HCT116 (cell line): ENCODE data around the gene RXFP4. TPM values are rescaled to one million over a fixed set of nuclear protein-coding genes. Genes with fewer than 3 reads are reported as not detected.

Source experiments
- ATAC-seq: fragments of 200-7000 bp; cut with Tn5 transposase; 2 replicates; pipeline ENCODE4 v1.9.1; 2020; ENCODE audit warnings: mild to moderate bottlenecking, moderate library complexity
- BruUV-seq: library from RNA; stranded (reverse); fragments of 400-500 nt; replicated peaks from 2 replicates; lab custom pipeline; 2021; lab: Mats Ljungman, UMichigan
- CTCF ChIA-PET: fragments of 300-600 bp; sonication (Branson Sonifier 250); formaldehyde crosslinking; loops from one replicate; lab custom pipeline; 2021; ENCODE audit warnings: antibody characterized with exemption; lab: Charles Lee
- POLR2A ChIA-PET: fragments of 300-600, 350-600 bp; sonication (Branson Sonifier 250); formaldehyde crosslinking; loops from one replicate; lab custom pipeline; 2021; ENCODE audit warnings: antibody characterized with exemption; lab: Charles Lee
- RAD21 ChIA-PET, 2 experiments: fragments of 300-600 bp; sonication (Branson Sonifier 250); formaldehyde crosslinking; loops; one replicate each; lab custom pipeline; 2023; ENCODE audit warnings: low total read pairs in 2 of 2; ENCODE audit not compliant: uncharacterized antibody in 2 of 2, unreplicated experiment in 2 of 2, low non-redundant PET in 1 of 2; lab: Charles Lee
- DNase-seq: peaks from one replicate; pipeline ENCODE4 v3.0.0-alpha.2; 2010; ENCODE audit warnings: low read depth, low spot score
- H2AFZ ChIP-seq: fragments of 200-600 bp; shearing (Covaris generic), sonication (generic); 2 replicates; pipeline ENCODE4 v1.6.1; 2017; ENCODE audit warnings: low read depth, mixed run types, mixed read lengths, antibody characterized with exemption, low read length; ENCODE audit not compliant: poor library complexity, severe bottlenecking
- H3K27ac ChIP-seq: 2 replicates; pipeline ENCODE4 v1.5.1; 2012; ENCODE audit warnings: low read depth, low read length
- H3K27me3 ChIP-seq: fragments of 200-600 bp; sonication (generic); 2 replicates; pipeline ENCODE4 v1.6.1; 2016; ENCODE audit warnings: mixed run types, low read length, mixed read lengths; ENCODE audit not compliant: insufficient read depth
- H3K36me3 ChIP-seq, 2 experiments: fragments of 200-500 bp in 1 of 2; fragments of 200-600 bp in 1 of 2; sonication (Bioruptor generic) in 1 of 2; sonication (generic) in 1 of 2; 2 replicates each; pipeline versions ENCODE4 v1.5.1 to v1.6.1; 2014 to 2016; ENCODE audit warnings: low read length in 2 of 2, inconsistent platforms in 1 of 2, mixed read lengths in 1 of 2, mixed run types in 1 of 2; ENCODE audit not compliant: insufficient read depth in 2 of 2, control insufficient read depth in 1 of 2
- H3K4me1 ChIP-seq, 2 experiments: fragments of 200-600 bp in 1 of 2; sonication (generic) in 1 of 2; 2 replicates each; pipeline versions ENCODE4 v1.5.1 to v1.6.1; 2012 to 2017; ENCODE audit warnings: low read length in 2 of 2, inconsistent platforms in 1 of 2, mild to moderate bottlenecking in 1 of 2, mixed read lengths in 1 of 2, mixed run types in 1 of 2, moderate library complexity in 1 of 2; ENCODE audit not compliant: insufficient read depth in 2 of 2, control insufficient read depth in 1 of 2
- H3K4me2 ChIP-seq: fragments of 200-600 bp; sonication (generic); 2 replicates; pipeline ENCODE4 v1.6.1; 2017; ENCODE audit warnings: mixed run types, low read length, mixed read lengths
- H3K4me3 ChIP-seq, 2 experiments: fragments of 200-600 bp in 1 of 2; sonication (generic) in 1 of 2; replicated peaks in 1 of 2; 2 replicates each; pipeline ENCODE4 v1.5.1; 2011 to 2016; ENCODE audit warnings: low read length in 2 of 2, control low read depth in 1 of 2, low read depth in 1 of 2, mild to moderate bottlenecking in 1 of 2, mixed read lengths in 1 of 2, mixed run types in 1 of 2
- H3K79me2 ChIP-seq: fragments of 200-600 bp; sonication (generic); 2 replicates; pipeline ENCODE4 v1.6.1; 2017; ENCODE audit warnings: mild to moderate bottlenecking, mixed run types, low read length, moderate library complexity, mixed read lengths; ENCODE audit not compliant: insufficient read depth
- H3K9ac ChIP-seq: fragments of 200-600 bp; sonication (generic); 2 replicates; pipeline ENCODE4 v1.6.1; 2016; ENCODE audit warnings: low read length, mixed read lengths
- H3K9me2 ChIP-seq: fragments of 200-600 bp; sonication (generic), shearing (Covaris generic); 2 replicates; pipeline ENCODE4 v1.6.1; 2017; ENCODE audit warnings: mixed run types, mild to moderate bottlenecking, moderate library complexity; ENCODE audit not compliant: insufficient read depth
- H3K9me3 ChIP-seq, 2 experiments: fragments of 200-500 bp in 1 of 2; fragments of 200-600 bp in 1 of 2; sonication (Bioruptor generic) in 1 of 2; sonication (generic) in 1 of 2; 2 replicates each; pipeline ENCODE4 v1.6.1; 2014 to 2017; ENCODE audit warnings: low read length in 2 of 2, mixed read lengths in 2 of 2, inconsistent platforms in 1 of 2, low read depth in 1 of 2, mild to moderate bottlenecking in 1 of 2, mixed run types in 1 of 2, moderate library complexity in 1 of 2; ENCODE audit not compliant: control insufficient read depth in 1 of 2, insufficient read depth in 1 of 2
- H4K20me1 ChIP-seq: fragments of 200-600 bp; sonication (generic), shearing (Covaris generic); 2 replicates; pipeline ENCODE4 v1.6.1; 2017; ENCODE audit warnings: mixed run types, mild to moderate bottlenecking, moderate library complexity; ENCODE audit not compliant: insufficient read depth
- ATF3 ChIP-seq: IDR thresholded peaks from 2 replicates; pipeline ENCODE4 v1.6.1; 2012
- CBX3 ChIP-seq: IDR thresholded peaks from 2 replicates; pipeline ENCODE4 v1.6.1; 2012; ENCODE audit warnings: low read depth
- CEBPB ChIP-seq: IDR thresholded peaks from 2 replicates; pipeline ENCODE4 v1.6.1; 2012; ENCODE audit warnings: low read depth
- CTCF ChIP-seq, 3 experiments: fragments of 200-600 bp in 1 of 3; sonication (generic) in 1 of 3; IDR thresholded peaks in 2 of 3; conservative IDR thresholded peaks in 1 of 3; 2 replicates each; pipeline ENCODE4 v1.5.1; 2012 to 2017; ENCODE audit warnings: low read depth in 2 of 3, low read length in 2 of 3, antibody characterized with exemption in 1 of 3, borderline replicate concordance in 1 of 3, control low read depth in 1 of 3, mild to moderate bottlenecking in 1 of 3, mixed read lengths in 1 of 3, mixed run types in 1 of 3, moderate library complexity in 1 of 3; ENCODE audit not compliant: insufficient read depth in 1 of 3
- EGR1 ChIP-seq: IDR thresholded peaks from 2 replicates; pipeline ENCODE4 v1.6.1; 2012; ENCODE audit warnings: low read depth
- ELF1 ChIP-seq: IDR thresholded peaks from 2 replicates; pipeline ENCODE4 v1.6.1; 2012; ENCODE audit warnings: low read depth, borderline replicate concordance
- EZH2 ChIP-seq: fragments of 200-600 bp; sonication (generic); IDR thresholded peaks from 2 replicates; pipeline ENCODE4 v1.6.1; 2017; ENCODE audit warnings: antibody characterized with exemption, mixed run types
- EZH2phosphoT487 ChIP-seq: fragments of 200-600 bp; IDR thresholded peaks from 2 replicates; pipeline ENCODE4 v1.6.1; 2018; ENCODE audit warnings: antibody characterized with exemption, borderline replicate concordance
- FOSL1 ChIP-seq: IDR thresholded peaks from 2 replicates; pipeline ENCODE4 v1.6.1; 2012; ENCODE audit warnings: low read depth
- JUND ChIP-seq: IDR thresholded peaks from 2 replicates; pipeline ENCODE4 v1.6.1; 2012
- MAX ChIP-seq: IDR thresholded peaks from 2 replicates; pipeline ENCODE4 v1.6.1; 2012
- POLR2A ChIP-seq: IDR thresholded peaks from 2 replicates; pipeline ENCODE4 v1.7.0; 2011; ENCODE audit warnings: borderline replicate concordance; ENCODE audit not compliant: insufficient read depth, insufficient read length; ENCODE audit errors: extremely low read depth
- RAD21 ChIP-seq: IDR thresholded peaks from 2 replicates; pipeline ENCODE4 v1.6.1; 2012; ENCODE audit warnings: low read depth, mild to moderate bottlenecking
- SIN3A ChIP-seq: IDR thresholded peaks from 2 replicates; pipeline ENCODE4 v1.6.1; 2012; ENCODE audit warnings: low read depth
- SP1 ChIP-seq: IDR thresholded peaks from 2 replicates; pipeline ENCODE4 v1.6.1; 2012; ENCODE audit warnings: low read depth
- TCF7L2 ChIP-seq: IDR thresholded peaks from 2 replicates; pipeline ENCODE4 v1.7.0; 2011; ENCODE audit warnings: borderline replicate concordance, inconsistent platforms; ENCODE audit not compliant: insufficient read depth, insufficient read length; ENCODE audit errors: extremely low read depth
- YY1 ChIP-seq: IDR thresholded peaks from 2 replicates; pipeline ENCODE4 v1.6.1; 2011; ENCODE audit warnings: low read length, low read depth, moderate library complexity, mild to moderate bottlenecking; ENCODE audit not compliant: insufficient replicate concordance; ENCODE audit errors: extremely low read depth
- ZBTB33 ChIP-seq: IDR thresholded peaks from 2 replicates; pipeline ENCODE4 v1.6.1; 2011; ENCODE audit warnings: mild to moderate bottlenecking, low read length, moderate library complexity; ENCODE audit not compliant: insufficient replicate concordance; ENCODE audit errors: extremely low read depth
- ZNF274 ChIP-seq: fragments of 200-500 bp; sonication (Bioruptor generic); IDR thresholded peaks from 2 replicates; pipeline ENCODE4 v1.6.1; 2014; ENCODE audit warnings: mild to moderate bottlenecking, low read depth, low read length, inconsistent platforms
- intact Hi-C: fragments of 100-400 bp; cut with micrococcal nuclease; formaldehyde crosslinking; loops from 2 replicates; pipeline ENCODE4 v1.10.0; 2022
- total RNA-seq: library from RNA; stranded (reverse); gene quantifications from one replicate; pipeline ENCODE4 v1.2.1, GENCODE V29; 2021; ENCODE audit not compliant: unreplicated experiment
- TF ChIP-seq, protein P1 (sequence below): IDR thresholded peaks from 2 replicates; pipeline ENCODE4 v1.6.1; 2012; ENCODE audit warnings: low read depth

The RXFP4 gene
- total RNA-seq, 1 experiment from 2014 or later, result 0.20 TPM

GRCh38 chr1:155892796-155893195, 48.6 kb upstream of the RXFP4 start:
- intact Hi-C loops, result no loop called here
- Histone ChIP-seq H3K4me2 (peak overlapping the region; percentile 69), H3K36me3 (peaks cover under 1 to 11% of the 10 kb centered on the region in 2 experiments; a peak in 2 of 4 replicates), H3K9ac (peak overlapping the region; percentile 55), H3K4me3 (peak overlapping the region in 1 of 2 experiments; percentile 37; a peak in 2 of 4 replicates), H3K27ac (peak overlapping the region; percentile 81), H4K20me1 (no peaks in the 10 kb centered on the region), H3K9me3 (no peaks in the 10 kb centered on the region), H3K4me1 (peaks cover 27 to 41% of the 10 kb centered on the region in 2 experiments), H3K27me3 (no peaks in the 10 kb centered on the region), H3K9me2 (no peaks in the 10 kb centered on the region), H2AFZ (no peak overlapping the region), H3K79me2 (no peaks in the 10 kb centered on the region)
- ATAC-seq (peak; percentile 79), DNase-seq (peak; percentile 37)
- CTCF ChIA-PET, result interaction anchor here (1.6 kb wide), 1 partner anchor 9 kb away, joined by 3 read pairs; no protein-coding TSS in a partner anchor
- RAD21 ChIA-PET, result interaction anchor here in 1 of 2 experiments (0.6 kb wide), 1 partner anchor 59 kb away, joined by 4 read pairs; no protein-coding TSS in a partner anchor
- POLR2A ChIA-PET, result interaction anchor here (0.6 to 1.5 kb wide), 3 partner anchors 42 to 320 kb away, joined by 3 to 8 read pairs (median 4); partner anchors contain the start of genes KHDC4 and PMF1
- BruUV-seq, result no TSS peak
- TF ChIP-seq ZBTB33 (no peak), EGR1 (no peak), SP1 (peak; percentile 52; the same call in 1 of the 2 replicates), CTCF (IDR thresholded peaks at IDR 0.05 in 2 of 3, conservative IDR thresholded peaks at IDR 0.05 in 1 of 3; ENCODE audit: borderline replicate concordance in 1 of 3, insufficient read depth in 1 of 3, low read depth in 2 of 3, low read length in 2 of 3) (no peak), CBX3 (peak; percentile 60; the same call in 1 of the 2 replicates), SIN3A (no peak; the same call in 1 of the 2 replicates), POLR2A (no peak), YY1 (no peak), ATF3 (no peak), JUND (peak; percentile 79), RAD21 (no peak), EZH2 (no peak), EZH2phosphoT487 (no peak), ZNF274 (no peak), FOSL1 (peak; percentile 77), TCF7L2 (no peak), CEBPB (no peak), MAX (no peak), ELF1 (no peak)
- TF ChIP-seq, protein P1, sequence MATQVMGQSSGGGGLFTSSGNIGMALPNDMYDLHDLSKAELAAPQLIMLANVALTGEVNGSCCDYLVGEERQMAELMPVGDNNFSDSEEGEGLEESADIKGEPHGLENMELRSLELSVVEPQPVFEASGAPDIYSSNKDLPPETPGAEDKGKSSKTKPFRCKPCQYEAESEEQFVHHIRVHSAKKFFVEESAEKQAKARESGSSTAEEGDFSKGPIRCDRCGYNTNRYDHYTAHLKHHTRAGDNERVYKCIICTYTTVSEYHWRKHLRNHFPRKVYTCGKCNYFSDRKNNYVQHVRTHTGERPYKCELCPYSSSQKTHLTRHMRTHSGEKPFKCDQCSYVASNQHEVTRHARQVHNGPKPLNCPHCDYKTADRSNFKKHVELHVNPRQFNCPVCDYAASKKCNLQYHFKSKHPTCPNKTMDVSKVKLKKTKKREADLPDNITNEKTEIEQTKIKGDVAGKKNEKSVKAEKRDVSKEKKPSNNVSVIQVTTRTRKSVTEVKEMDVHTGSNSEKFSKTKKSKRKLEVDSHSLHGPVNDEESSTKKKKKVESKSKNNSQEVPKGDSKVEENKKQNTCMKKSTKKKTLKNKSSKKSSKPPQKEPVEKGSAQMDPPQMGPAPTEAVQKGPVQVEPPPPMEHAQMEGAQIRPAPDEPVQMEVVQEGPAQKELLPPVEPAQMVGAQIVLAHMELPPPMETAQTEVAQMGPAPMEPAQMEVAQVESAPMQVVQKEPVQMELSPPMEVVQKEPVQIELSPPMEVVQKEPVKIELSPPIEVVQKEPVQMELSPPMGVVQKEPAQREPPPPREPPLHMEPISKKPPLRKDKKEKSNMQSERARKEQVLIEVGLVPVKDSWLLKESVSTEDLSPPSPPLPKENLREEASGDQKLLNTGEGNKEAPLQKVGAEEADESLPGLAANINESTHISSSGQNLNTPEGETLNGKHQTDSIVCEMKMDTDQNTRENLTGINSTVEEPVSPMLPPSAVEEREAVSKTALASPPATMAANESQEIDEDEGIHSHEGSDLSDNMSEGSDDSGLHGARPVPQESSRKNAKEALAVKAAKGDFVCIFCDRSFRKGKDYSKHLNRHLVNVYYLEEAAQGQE, result no peak
